Skin of body (tissue), 2 donors: ENCODE results near the gene GLB1L2. TPM values are rescaled to one million over a fixed set of nuclear protein-coding genes. Genes with fewer than 3 reads are reported as not detected.
"Not testable (repeated sequence)": the region's sequence is repeated elsewhere in the genome, so short reads cannot be mapped to it uniquely, and the experiment has no call there.

Source experiments
- DNase-seq: peaks from one replicate; lab custom pipeline; 2025; lab: John Stamatoyannopoulos, UW
- total RNA-seq: library from RNA; depleted of rRNA; stranded (reverse); fragments of >200 nt; gene quantifications from one replicate; pipeline ENCODE4 v1.2.3, GENCODE V29; 2014

GLB1L2 gene
- total RNA-seq, 1 donor from 2014 or later = 2.7 TPM

DNA sequence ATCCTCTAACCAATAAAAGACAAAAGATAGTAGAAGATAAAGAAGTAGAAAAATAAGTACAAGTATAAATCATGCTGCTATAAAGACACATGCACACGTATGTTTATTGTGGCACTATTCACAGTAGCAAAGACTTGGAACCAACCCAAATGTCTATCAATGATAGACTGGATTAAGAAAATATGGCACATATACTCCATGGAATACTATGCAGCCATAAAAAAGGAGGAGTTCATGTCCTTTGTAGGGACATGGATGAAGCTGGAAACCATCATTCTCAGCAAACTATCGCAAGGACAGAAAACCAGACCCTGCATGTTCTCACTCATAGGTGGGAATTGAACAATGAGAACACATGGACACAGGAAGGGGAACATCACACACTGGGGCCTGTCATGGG lies 10.4 kb upstream of the GLB1L2 start:
- DNase-seq = not testable (repeated sequence)

DNA sequence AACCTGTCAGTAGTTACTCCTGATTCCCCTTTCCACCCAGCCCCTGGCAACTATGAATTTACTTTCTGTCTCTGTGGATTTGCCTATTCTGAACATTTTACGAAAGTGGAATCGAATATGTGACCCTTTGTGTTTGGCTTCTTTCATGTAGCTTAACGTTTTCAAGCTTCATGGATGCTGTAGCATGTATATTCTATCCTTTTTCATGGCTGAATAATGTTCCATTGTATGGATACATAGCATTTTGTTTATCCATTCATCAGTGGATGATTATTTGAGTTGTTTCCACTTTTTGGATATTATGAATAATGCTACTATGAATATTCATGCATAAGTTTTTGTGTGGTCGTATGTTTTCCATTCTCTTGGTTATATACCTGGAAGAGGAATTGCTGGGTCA lies 9.2 kb upstream of the GLB1L2 start:
- no peak for DNase-seq

DNA sequence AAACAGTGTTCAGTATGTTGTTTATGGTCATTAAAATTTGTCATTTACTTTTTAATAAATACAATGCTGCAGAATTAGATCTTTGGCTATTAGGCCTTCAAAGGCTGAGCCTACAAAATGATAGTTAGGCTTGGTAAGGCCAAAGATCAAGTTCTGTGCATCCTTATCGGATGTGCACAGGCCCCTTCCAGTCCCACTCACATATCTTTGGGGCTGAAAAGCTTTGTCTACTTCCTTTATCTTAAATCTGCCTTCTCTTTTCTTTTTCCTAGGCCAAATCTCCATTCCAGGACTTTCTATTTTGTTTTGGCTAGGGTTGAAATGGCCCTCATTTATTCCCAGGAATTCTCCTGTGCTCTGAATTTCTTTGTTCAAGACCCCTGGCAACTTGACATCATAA lies 3.4 kb upstream of the GLB1L2 start:
- no peak for DNase-seq

DNA sequence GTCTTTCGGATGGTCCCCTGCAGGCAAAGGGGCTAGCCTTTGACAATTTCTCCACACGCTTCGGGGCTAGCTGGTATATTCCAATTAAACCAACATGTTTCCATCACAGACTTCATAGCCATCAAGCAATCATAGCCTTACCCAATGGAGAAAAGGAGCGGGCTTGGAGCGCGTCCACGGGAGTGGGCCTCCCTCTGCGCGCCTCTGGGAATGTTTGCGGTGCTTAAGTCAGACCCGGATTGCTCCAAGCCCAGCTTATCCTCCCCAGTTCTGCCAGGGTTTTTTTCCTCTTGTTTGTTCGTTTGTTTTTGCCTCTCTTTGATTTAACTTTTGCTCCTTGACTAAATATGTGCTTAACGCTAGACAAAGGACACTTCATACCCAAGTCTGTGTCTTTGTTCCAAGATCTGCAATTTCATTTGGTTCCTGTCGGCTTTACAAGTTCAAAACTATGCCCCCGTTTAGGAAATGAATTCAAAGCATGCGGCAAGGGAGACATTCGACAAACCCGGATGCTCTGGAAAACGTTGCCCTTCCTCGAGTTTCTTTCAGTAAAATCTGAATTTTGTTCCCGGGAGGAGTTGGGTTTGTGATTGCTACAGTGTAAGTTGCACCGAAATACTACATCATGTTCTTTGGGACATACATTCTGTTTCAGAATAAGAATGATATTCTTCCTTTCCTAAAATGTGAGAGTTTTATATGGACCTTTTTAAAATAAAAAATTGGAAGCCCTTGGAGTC lies 1.0 kb upstream of the GLB1L2 start:
- DNase-seq = no peak

DNA sequence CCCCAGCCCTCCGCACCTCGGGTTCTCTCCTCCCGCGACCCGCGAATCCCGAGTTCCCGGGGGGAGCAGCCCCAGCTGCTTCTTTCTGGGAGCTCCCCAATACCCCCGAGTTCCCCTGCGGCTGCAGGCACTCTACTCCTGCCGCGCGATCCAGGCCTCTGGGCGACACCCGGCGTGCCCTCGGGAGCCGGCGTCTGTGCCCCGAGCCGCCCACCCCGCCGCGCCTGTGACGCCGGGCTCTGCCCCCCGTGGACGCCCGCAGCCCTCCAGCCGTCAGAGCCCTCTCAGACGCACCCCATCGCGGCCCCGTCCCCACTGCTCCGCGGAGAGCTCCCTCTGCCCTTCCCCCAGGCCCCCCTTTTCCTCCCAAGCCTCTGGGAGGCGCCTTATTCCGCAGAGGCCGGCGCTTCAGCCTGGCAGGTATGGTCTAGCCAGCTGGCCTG lies 422 bp downstream of the GLB1L2 start:
- no peak for DNase-seq

DNA sequence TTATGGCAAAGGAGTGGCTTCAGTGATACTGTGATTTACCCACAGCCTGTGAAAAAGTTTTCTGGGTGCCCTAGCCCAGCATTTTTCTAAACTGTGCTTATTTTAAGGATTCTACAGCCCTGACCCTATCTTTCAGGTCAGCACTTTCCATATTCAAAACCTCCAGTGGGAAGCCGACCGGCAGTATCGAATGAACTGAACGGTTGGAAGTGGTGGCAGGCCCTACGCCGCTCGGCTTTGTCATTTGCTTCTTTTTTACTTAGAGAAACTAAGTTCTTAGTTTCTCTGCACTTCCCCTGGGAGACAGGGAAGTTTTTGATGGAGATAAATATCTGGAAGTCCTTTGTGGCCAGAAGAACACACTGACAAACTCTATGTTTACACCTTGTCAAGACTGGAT lies 994 bp downstream of the GLB1L2 start:
- no peak for DNase-seq

DNA sequence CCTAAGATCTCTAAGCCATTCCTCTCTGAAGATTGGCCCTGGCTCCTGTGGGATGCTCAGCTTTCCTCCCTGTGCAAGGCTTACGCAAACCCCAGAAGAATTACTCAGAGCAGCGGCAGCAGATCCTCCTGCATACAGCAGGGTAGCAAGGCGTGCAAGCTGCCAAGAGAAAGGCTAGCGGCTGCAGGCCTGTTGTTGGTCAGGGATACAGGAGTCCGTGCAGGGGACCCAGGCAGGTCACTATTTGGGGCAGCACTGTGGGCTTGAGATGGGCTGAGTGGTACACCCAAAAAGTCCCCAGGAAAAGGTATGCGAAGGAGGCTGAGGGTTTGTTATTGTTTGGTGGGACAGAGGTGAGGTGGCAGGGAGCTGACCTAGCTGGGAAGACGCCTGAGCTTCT lies 1.5 kb downstream of the GLB1L2 start:
- no peak for DNase-seq

DNA sequence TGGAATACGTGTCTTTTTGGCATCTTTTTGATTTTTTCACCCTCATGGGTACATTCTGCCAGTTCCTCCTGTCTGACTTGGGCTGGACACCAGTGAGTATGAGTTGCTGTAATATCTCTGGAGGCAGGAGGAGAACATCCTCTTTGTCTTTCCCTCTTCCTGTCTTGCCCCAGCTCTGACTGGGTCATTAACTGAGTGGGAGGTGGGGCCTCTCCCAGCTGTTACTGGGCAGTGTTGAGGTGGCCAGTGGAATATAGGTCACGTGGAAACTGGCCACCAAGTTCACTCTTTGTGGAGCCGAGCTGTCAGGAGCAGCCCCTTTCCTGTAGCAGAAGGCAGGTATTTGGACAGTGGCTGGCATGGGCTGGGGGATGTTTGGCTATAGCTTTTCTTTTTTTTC lies 2.2 kb downstream of the GLB1L2 start:
- DNase-seq = no peak

DNA sequence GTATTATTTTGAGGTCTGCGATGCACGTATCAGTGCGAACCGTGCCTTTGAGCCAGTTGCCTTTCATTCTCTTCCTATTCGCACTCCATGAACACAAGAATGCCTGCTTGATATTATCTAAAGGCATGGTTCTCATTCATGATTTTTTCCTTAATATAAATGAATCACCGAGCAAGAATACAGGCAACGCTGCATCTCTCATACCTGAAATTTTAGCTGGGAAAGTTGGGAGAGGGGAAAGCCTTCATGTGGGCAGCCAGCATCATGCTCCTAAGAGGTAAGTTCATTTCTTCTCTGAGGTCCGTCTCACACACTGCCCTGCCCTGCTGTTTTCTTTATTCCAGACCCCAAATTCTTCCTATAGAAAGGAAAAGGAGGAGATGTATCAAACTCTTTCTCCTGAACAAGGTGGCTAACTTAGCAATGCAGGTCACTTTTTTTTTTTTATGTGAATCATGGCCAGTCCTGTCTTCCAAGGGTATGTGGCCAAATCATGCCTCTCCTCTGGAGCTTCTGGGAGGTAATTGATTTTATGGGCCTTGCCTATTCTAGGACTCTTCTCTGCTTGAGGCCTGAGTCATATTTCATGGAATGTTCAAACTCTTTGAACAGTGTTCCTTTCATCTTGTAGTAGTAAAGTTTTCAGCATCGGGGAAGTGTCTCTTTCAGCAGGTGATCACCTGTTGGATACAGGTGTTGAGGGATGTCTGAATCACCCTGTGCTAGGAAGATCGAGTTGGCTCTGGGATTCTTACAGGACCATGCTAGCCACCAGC lies 3.2 kb downstream of the GLB1L2 start:
- DNase-seq = no peak

DNA sequence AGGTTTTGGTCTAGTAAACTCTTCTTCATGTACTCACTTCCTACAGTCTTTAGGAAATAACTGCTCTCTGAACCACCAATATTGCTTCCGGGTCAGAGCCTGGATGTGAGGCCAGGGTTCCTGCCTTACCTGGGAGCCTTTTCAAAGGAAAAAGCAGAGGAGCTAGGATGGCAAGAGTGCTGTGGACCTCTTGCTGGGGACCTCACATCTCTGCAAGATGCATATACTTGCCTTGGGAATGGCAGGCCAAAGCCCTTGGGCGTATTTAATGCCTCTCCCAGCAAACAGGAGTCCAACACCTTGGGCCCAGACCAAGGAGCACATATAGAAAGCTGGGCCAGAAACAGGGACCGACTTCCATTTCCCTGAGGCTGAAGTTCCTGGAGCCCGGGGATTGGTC lies 5.3 kb downstream of the GLB1L2 start:
- no peak for DNase-seq

DNA sequence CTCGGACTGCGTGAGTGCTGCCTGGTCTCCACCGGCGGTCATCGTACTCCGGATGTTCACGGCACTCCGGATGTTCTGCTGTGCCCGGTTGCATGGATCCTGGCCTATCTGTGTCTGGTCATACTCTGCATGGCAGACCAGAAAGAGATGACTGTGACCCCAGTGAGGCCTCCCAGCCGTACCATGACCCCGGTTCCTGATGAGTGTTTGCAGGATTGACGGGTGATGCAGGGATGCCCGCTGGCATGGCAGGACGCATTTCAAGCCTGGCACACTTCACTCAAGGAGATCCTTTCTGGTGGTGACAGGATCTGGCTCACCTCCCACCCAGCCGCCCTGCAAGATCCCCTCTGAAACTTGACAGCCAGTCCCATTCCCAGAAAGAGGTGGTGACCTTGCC lies 6.3 kb downstream of the GLB1L2 start:
- DNase-seq = no peak

DNA sequence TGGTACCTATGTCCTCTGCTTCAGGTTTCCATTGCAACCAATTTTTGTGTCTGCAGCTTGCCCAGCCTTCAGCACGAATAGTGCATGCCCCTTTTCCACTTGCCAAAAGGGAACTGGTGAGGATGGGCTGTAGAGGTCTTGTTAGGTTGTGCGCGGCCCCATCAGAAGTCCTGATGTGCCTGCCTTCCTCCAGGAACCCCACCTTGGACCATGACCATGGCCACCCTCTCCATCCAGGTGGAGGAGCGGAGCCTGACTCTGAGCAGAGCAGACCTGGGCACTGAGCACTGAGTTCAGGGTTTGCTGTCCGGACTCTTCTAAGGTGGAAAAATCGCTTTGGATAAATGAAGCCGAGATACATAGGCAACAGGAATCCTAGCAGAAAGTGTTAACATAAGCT lies 6.9 kb downstream of the GLB1L2 start:
- DNase-seq = no peak

DNA sequence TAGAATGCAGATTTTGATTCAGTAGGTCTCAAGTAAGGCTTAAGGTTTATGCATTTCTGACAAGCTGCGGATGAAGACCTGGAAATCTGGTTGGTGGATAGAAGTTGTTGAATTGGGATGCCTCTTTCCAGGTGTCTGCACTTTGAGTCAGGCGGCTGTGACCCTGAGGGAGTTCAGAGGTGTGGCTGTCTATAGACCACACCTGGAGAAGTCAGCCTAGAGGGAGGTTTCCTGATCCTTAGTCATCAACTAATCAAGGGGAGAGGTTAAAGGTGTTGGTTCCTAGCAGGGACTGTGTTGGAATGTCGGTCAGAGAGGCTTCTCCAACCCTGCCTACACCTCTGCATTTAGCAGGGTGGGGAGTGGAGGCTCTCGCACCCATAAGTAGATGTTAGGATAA lies 8.0 kb downstream of the GLB1L2 start:
- DNase-seq = no peak

DNA sequence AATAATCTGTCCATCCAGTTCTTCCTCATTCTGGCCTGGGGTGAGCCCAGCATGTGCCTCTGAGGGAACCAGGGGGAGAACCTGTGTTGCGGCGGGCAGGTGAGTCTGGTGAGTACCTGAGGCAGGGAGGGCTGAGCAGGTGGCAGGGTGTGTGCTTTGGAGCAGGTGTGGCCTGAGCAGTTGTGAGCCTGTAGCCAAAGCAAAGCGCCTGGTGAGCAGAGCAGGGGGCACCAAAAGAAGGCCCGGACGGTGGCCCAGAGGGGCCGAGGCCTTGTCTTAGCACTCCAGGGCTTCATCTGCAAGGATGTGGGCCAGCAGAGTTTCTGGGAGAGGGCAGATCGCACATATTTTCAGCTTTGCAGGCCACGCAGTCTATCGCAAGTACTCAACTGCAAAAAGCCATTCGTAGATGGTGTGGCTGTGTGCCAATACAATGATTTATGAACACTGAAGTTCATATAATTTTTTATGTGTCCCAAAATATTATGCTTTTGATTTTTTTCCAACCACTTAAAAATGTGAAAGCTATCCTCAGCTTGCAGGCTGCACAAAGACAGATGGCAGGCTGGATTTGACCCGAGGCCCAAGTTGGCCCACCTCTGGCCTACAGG lies 8.7 kb downstream of the GLB1L2 start:
- DNase-seq = no peak

DNA sequence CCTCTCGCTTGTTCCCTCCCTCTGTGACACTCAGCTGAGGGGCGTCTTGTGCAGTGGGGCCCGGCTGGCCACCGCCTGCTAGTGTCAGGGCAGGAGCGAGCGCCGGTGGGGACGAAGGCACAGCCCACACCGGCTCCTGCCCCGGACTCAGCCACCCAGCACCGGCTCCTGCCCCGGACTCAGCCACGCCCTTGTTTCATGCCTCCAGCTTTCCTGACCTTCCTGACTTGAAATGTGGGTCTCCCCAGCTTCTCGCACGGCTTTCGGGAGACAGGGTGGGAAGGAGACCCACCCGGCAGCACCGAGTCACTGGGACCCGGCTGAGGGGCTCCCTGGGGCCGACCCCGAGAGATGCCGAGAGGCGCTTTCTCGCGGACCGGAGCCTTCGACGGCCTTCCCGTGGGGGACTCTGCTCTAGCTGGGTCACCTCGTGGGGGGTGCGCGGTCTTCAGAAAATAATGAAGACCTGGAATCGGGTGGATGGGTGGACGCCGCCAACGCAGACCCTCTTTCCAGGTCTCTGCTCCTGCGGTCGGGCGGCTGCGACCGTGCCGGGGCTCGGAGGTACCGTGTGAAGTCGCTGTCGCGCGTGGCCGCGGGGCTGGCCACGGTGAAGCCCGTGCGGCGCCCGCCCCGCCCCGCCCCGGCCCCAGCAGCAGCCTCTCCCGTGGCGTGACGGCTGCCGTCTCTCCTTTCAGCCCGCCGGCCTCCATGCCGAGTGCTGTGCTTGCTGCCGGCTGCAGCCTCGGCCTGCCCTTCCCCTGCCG lies 10.2 kb downstream of the GLB1L2 start:
- no peak for DNase-seq

DNA sequence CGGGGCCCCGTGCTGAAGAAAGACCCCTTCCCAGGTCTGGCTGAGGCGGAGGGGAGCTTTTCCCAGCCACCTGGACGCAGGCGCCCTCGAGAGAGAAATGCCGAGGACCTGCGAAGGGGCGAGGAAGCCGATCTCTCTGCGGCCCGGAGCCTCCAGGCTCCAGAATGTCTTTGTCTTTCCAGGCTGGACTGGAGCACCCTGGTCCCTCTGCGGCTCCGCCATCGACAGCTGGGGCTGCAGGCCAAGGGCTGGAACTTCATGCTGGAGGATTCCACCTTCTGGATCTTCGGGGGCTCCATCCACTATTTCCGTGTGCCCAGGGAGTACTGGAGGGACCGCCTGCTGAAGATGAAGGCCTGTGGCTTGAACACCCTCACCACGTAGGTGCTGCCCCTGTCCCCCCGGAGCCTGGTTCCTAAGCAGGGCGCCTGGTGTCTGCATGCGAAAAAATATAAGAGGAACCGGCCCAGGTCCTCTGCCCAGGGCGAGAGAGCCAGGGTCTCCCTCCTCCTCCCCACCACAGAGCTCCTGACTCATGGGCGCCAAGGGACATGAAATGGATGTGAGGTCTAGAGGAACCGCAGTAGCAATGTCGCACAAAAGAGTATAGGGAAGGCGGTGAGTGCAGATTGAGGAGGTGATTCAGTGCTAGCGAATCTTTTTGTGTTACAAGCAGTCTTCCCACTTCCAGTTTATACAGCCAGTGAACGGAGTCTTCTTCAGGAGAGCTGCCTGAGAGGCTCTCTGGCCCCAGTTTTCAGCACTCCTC lies 11.0 kb downstream of the GLB1L2 start:
- DNase-seq = no peak

DNA sequence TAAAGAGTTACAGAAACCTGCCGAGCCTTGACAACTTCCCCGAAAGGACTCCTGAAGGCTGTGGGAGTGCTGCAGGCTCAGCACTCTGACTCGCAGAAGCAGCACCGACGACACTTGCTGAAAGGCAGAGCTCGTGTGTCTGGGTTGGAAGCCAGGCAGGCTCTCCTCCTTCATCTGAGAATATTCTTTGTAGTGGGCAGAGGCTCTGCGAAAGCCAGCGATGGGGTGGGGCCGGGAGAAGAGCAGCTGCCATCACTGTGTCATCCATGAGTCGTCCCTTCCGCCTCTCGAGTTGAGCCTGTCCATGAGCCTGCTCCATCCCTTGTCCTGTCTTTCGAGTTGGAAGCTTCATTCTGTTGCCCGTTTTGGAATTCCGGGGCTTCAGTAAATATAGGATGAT lies 11.9 kb downstream of the GLB1L2 start:
- DNase-seq = no peak

DNA sequence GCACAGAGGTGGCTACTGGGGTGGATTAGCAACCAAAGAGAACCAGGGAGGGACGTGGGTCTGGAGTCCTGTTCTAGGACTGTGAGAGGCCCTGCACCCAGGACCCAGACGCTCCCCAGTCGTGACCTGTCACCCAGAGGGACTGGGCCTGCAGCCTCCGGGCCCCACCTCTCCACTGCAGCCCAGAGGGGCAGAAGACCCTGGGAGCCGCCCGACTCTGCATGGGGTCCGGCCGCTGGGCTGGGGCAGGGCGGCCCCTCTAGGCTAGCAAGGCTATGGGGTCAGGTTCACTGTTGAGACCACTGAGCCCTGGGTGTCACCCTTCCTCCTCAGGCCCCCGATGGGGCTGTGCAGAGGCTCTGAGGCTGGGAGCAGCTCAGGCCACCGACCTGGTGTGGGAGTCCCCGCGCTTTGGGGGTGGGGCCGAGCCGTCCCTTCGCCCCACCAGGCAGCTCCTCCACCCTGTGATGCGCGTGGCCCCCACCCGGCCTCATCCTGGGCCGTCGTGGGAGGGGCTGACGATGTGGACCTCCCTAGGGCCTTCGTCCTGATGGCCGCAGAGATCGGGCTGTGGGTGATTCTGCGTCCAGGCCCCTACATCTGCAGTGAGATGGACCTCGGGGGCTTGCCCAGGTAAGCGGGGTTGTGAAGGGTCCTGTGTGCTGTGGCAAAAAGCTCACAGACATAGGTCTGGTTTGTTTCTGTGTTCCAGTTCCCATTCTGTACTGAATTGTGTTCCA lies 12.9 kb downstream of the GLB1L2 start:
- DNase-seq = not testable (repeated sequence)

DNA sequence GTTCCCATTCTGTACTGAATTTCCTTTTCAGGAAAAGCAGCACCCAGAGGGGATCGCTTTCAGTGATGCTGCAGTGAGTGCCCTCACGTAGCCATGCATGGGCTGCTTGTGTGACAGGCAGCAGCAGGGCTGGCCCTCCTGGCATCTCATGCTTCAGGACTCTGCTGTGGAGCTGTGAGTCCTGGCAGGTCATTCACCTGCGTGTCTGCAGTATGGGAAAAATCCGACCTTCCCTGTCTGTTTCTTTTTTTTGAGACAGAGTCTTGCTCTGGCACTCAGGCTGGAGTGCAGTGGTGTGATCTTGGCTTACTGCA lies 13.4 kb downstream of the GLB1L2 start:
- no peak for DNase-seq
